BLaER1 treated with 17β-estradiol and CSF1 and Interleukin-3, amounts not matched to agents 10 nM and 100 nM (cell line): ENCODE results near the gene CST7.

Experiments
- H3K27ac ChIP-seq, 11 experiments: shearing (Covaris generic); formaldehyde crosslinking; 2 replicates each; pipeline ENCODE4 v1.8.1; 2022
- H3K27me3 ChIP-seq, 11 experiments: shearing (Covaris generic); formaldehyde crosslinking; 2 replicates each; pipeline ENCODE4 v1.8.1; 2022
- H3K36me3 ChIP-seq, 11 experiments: shearing (Covaris generic); formaldehyde crosslinking; 2 replicates each; pipeline ENCODE4 v1.8.1; 2022
- H3K4me1 ChIP-seq, 10 experiments: shearing (Covaris generic); formaldehyde crosslinking; 2 replicates each; pipeline ENCODE4 v1.8.1; 2022
- H3K4me2 ChIP-seq, 11 experiments: shearing (Covaris generic); formaldehyde crosslinking; 2 replicates each; pipeline ENCODE4 v1.8.1; 2022
- H3K4me3 ChIP-seq, 10 experiments: shearing (Covaris generic); formaldehyde crosslinking; 2 replicates each; pipeline ENCODE4 v1.8.1; 2022
- H3K9ac ChIP-seq, 11 experiments: shearing (Covaris generic); formaldehyde crosslinking; 2 replicates each; pipeline ENCODE4 v1.8.1; 2022
- H3K9me3 ChIP-seq, 11 experiments: shearing (Covaris generic); formaldehyde crosslinking; replicated peaks in 1 of 11; 2 replicates each; pipeline ENCODE4 v1.8.1; 2022
- H4K20me1 ChIP-seq, 11 experiments: shearing (Covaris generic); formaldehyde crosslinking; 2 replicates each; pipeline ENCODE4 v1.8.1; 2022
- Cebpa-rat ChIP-seq, 11 experiments: shearing (Covaris generic); IDR thresholded peaks; 2 replicates each; pipeline ENCODE4 v1.8.1; 2022

CST7 gene

GRCh38 chr20:24969186-24970029 is 20.3 kb downstream of the CST7 start:
- Histone ChIP-seq H3K27ac (0 out of 22 replicates have a peak overlapping the region, but pooled peaks of 1 of the 11 experiments have one; percentile 28), H3K4me3 (no peak overlapping the region), H3K36me3 (peaks cover 81 to 90% (median 84%) of the 10 kb centered on the region in 11 experiments), H4K20me1 (peaks cover 4 to 57% (median 14%) of the 10 kb centered on the region in 11 experiments; a peak in 12 of 22 replicates), H3K4me2 (peak overlapping the region in 3 of 11 experiments; percentile 5 to 91 (median 45); a peak in 3 of 22 replicates), H3K9me3 (no peaks in the 10 kb centered on the region), H3K9ac (no peak overlapping the region), H3K27me3 (no peaks in the 10 kb centered on the region), H3K4me1 (peaks cover 29 to 46% (median 31%) of the 10 kb centered on the region in 10 experiments)
- no peak for TF ChIP-seq Cebpa-rat (IDR thresholded peaks at IDR 0.05)

- peaks cover 77 to 90% (median 82%) of the 10 kb centered on the region in 11 experiments for H3K36me3 ChIP-seq
These were observed 21.0 kb downstream of the CST7 start for GRCh38 chr20:24970030-24970553.

GRCh38 chr20:24970754-24971153 is 21.7 kb downstream of the CST7 start:
- Histone ChIP-seq H3K4me1 (peaks cover 29 to 49% (median 31%) of the 10 kb centered on the region in 10 experiments), H3K36me3 (peaks cover 77 to 90% (median 82%) of the 10 kb centered on the region in 11 experiments), H3K4me2 (peak overlapping the region; percentile 74 to 97 (median 88))

More at GRCh38 chr20:24970030-24970553, 21.0 kb downstream of the CST7 start:
- Histone ChIP-seq H3K4me3 (no peak overlapping the region), H3K4me2 (peak overlapping the region; percentile 5 to 97 (median 82); a peak in 15 of 22 replicates), H3K4me1 (peaks cover 29 to 49% (median 31%) of the 10 kb centered on the region in 10 experiments), H4K20me1 (peaks cover 4 to 53% (median 14%) of the 10 kb centered on the region in 11 experiments; a peak in 13 of 22 replicates), H3K9me3 (peaks cover 0 to 3% (median under 1%) of the 10 kb centered on the region in 11 experiments; a peak in 5 of 22 replicates), H3K27ac (peak overlapping the region in 5 of 11 experiments; percentile 52 to 73 (median 59); a peak in 6 of 22 replicates), H3K27me3 (no peaks in the 10 kb centered on the region), H3K9ac (peak overlapping the region in 1 of 11 experiments; percentile 66; a peak in 2 of 22 replicates)
- no peak for TF ChIP-seq Cebpa-rat (IDR thresholded peaks at IDR 0.05)

GRCh38 chr20:24971376-24972101 is 22.5 kb downstream of the CST7 start:
- no peaks in the 10 kb centered on the region for H3K27me3 ChIP-seq
- peaks cover 10 to 17% (median 15%) of the 10 kb centered on the region in 11 experiments for H3K9me3 ChIP-seq
- peaks cover 29 to 49% (median 31%) of the 10 kb centered on the region in 10 experiments for H3K4me1 ChIP-seq
- H4K20me1 ChIP-seq, result peaks cover 3 to 40% (median 12%) of the 10 kb centered on the region in 11 experiments; a peak in 13 of 22 replicates
- peaks cover 77 to 90% (median 82%) of the 10 kb centered on the region in 11 experiments for H3K36me3 ChIP-seq
- peak overlapping the region in 9 of 11 experiments; percentile 18 to 73 (median 57); a peak in 17 of 22 replicates for H3K27ac ChIP-seq
- TF ChIP-seq Cebpa-rat (IDR thresholded peaks at IDR 0.05), result no peak
- peak overlapping the region in 10 of 11 experiments; percentile 7 to 66 (median 44); a peak in 15 of 22 replicates for H3K9ac ChIP-seq
- H3K4me3 ChIP-seq, result peak overlapping the region in 7 of 10 experiments; percentile 4 to 55 (median 29); a peak in 11 of 20 replicates
- H3K4me2 ChIP-seq, result peak overlapping the region; percentile 74 to 97 (median 88)

More at GRCh38 chr20:24970754-24971153, 21.7 kb downstream of the CST7 start:
- H3K9ac ChIP-seq, result peak overlapping the region; percentile 7 to 66 (median 45); a peak in 17 of 22 replicates
- TF ChIP-seq Cebpa-rat (IDR thresholded peaks at IDR 0.05), result no peak
- H3K27me3 ChIP-seq, result no peaks in the 10 kb centered on the region
- peaks cover 2 to 9% (median 7%) of the 10 kb centered on the region in 11 experiments; a peak in 17 of 22 replicates for H3K9me3 ChIP-seq
- peak overlapping the region in 5 of 10 experiments; percentile 8 to 55 (median 29); a peak in 8 of 20 replicates for H3K4me3 ChIP-seq
- peaks cover 3 to 48% (median 14%) of the 10 kb centered on the region in 11 experiments; a peak in 13 of 22 replicates for H4K20me1 ChIP-seq
- H3K27ac ChIP-seq, result peak overlapping the region; percentile 18 to 73 (median 52); a peak in 19 of 22 replicates

GRCh38 chr20:24972341-24972740 is 23.3 kb downstream of the CST7 start:
- H3K4me1 ChIP-seq, result peaks cover 29 to 49% (median 31%) of the 10 kb centered on the region in 10 experiments
- H3K27ac ChIP-seq, result no peak overlapping the region
- peaks cover 77 to 90% (median 82%) of the 10 kb centered on the region in 11 experiments for H3K36me3 ChIP-seq
- no peaks in the 10 kb centered on the region for H3K27me3 ChIP-seq
- H3K9me3 ChIP-seq, result peaks cover 18 to 25% (median 23%) of the 10 kb centered on the region in 11 experiments
- no peak overlapping the region for H3K4me3 ChIP-seq
- H3K9ac ChIP-seq, result no peak overlapping the region
- H3K4me2 ChIP-seq, result peak overlapping the region; percentile 74 to 97 (median 88); a peak in 20 of 22 replicates
- peaks cover 3 to 37% (median 12%) of the 10 kb centered on the region in 11 experiments; a peak in 13 of 22 replicates for H4K20me1 ChIP-seq
- TF ChIP-seq Cebpa-rat (IDR thresholded peaks at IDR 0.05), result no peak

- peaks cover 0 to 50% (median 4%) of the 10 kb centered on the region in 11 experiments; a peak in 12 of 22 replicates for H4K20me1 ChIP-seq
- peaks cover 85 to 100% (median 95%) of the 10 kb centered on the region in 11 experiments for H3K36me3 ChIP-seq
- H3K9ac ChIP-seq, result no peak overlapping the region
- no peak for TF ChIP-seq Cebpa-rat (IDR thresholded peaks at IDR 0.05)
- peaks cover 4 to 54% (median 17%) of the 10 kb centered on the region in 10 experiments for H3K4me1 ChIP-seq
- H3K27me3 ChIP-seq, result no peaks in the 10 kb centered on the region
- H3K27ac ChIP-seq, result no peak overlapping the region
- H3K4me3 ChIP-seq, result no peak overlapping the region
- peaks cover 33 to 57% (median 50%) of the 10 kb centered on the region in 11 experiments for H3K9me3 ChIP-seq
- H3K4me2 ChIP-seq, result no peak overlapping the region
These were observed 28.3 kb downstream of the CST7 start for GRCh38 chr20:24977336-24977735.

GRCh38 chr20:24977797-24978196 is 28.7 kb downstream of the CST7 start:
- Histone ChIP-seq H3K27ac (no peak overlapping the region), H3K36me3 (peaks cover 82 to 100% (median 95%) of the 10 kb centered on the region in 11 experiments), H4K20me1 (peaks cover 0 to 51% (median 0%) of the 10 kb centered on the region in 11 experiments; a peak in 9 of 22 replicates), H3K9me3 (peaks cover 33 to 57% (median 50%) of the 10 kb centered on the region in 11 experiments), H3K4me1 (peaks cover 0 to 52% (median 13%) of the 10 kb centered on the region in 10 experiments; a peak in 16 of 20 replicates), H3K4me2 (no peak overlapping the region), H3K4me3 (no peak overlapping the region), H3K9ac (no peak overlapping the region), H3K27me3 (no peaks in the 10 kb centered on the region)
- TF ChIP-seq Cebpa-rat (IDR thresholded peaks at IDR 0.05), result no peak

- TF ChIP-seq Cebpa-rat (IDR thresholded peaks at IDR 0.05), result no peak
- peaks cover 0 to 48% (median 0%) of the 10 kb centered on the region in 11 experiments; a peak in 9 of 22 replicates for H4K20me1 ChIP-seq
- H3K9me3 ChIP-seq, result peaks cover 33 to 57% (median 50%) of the 10 kb centered on the region in 11 experiments
- H3K4me1 ChIP-seq, result peaks cover 0 to 46% (median 13%) of the 10 kb centered on the region in 10 experiments; a peak in 16 of 20 replicates
- no peak overlapping the region for H3K4me3 ChIP-seq
- no peaks in the 10 kb centered on the region for H3K27me3 ChIP-seq
- H3K4me2 ChIP-seq, result no peak overlapping the region
- no peak overlapping the region for H3K9ac ChIP-seq
- H3K27ac ChIP-seq, result no peak overlapping the region
- peaks cover 82 to 100% (median 95%) of the 10 kb centered on the region in 11 experiments for H3K36me3 ChIP-seq
These were observed 29.4 kb downstream of the CST7 start for GRCh38 chr20:24978513-24978912.
